Fibroblast of lung (primary cell): ENCODE results near the gene MARVELD1. TPM values are rescaled to one million over a fixed set of nuclear protein-coding genes. Genes with fewer than 3 reads are reported as not detected.
"Not testable (repeated sequence)": the region's sequence is repeated elsewhere in the genome, so short reads cannot be mapped to it uniquely, and the experiment has no call there.

Experiments
- DNase-seq, 2 donors: peaks; one replicate each; pipeline versions ENCODE4 v3.0.0 to v3.0.0-alpha.2; 2010; ENCODE audit warnings: low read depth in 2 of 2
- H2AFZ ChIP-seq: 2 replicates; pipeline ENCODE4 v1.5.1; 2012; ENCODE audit warnings: low read length, control low read depth, inconsistent platforms
- H3K27ac ChIP-seq: 2 replicates; pipeline ENCODE4 v1.5.1; 2011; ENCODE audit warnings: low read length, control low read depth; ENCODE audit not compliant: insufficient read depth
- H3K27me3 ChIP-seq: 2 replicates; pipeline ENCODE4 v1.5.1; 2011; ENCODE audit warnings: mild to moderate bottlenecking, low read length; ENCODE audit not compliant: control insufficient read depth, insufficient read depth
- H3K36me3 ChIP-seq: 2 replicates; pipeline ENCODE4 v1.5.1; 2011; ENCODE audit warnings: low read length; ENCODE audit not compliant: control insufficient read depth, insufficient read depth
- H3K4me1 ChIP-seq: 2 replicates; pipeline ENCODE4 v1.5.1; 2011; ENCODE audit warnings: low read length; ENCODE audit not compliant: control insufficient read depth, insufficient read depth; ENCODE audit errors: extremely low read depth
- H3K4me2 ChIP-seq: 2 replicates; pipeline ENCODE4 v1.5.1; 2011; ENCODE audit warnings: low read length, control low read depth; ENCODE audit not compliant: insufficient read depth; ENCODE audit errors: extremely low read depth
- H3K4me3 ChIP-seq, 4 experiments: fragments of 200-600 bp in 1 of 4; sonication (generic) in 1 of 4; replicated peaks in 1 of 4; 2 replicates each; pipeline ENCODE4 v1.5.1; 2011 to 2016; ENCODE audit warnings: low read length in 4 of 4, low read depth in 3 of 4, mild to moderate bottlenecking in 3 of 4, control low read depth in 2 of 4, inconsistent platforms in 1 of 4, mixed read lengths in 1 of 4; ENCODE audit not compliant: insufficient read depth in 1 of 4; ENCODE audit errors: control extremely low read depth in 1 of 4
- H3K79me2 ChIP-seq: 2 replicates; pipeline ENCODE4 v1.5.1; 2012; ENCODE audit warnings: mild to moderate bottlenecking, low read length, inconsistent platforms; ENCODE audit not compliant: control insufficient read depth, insufficient read depth
- H3K9ac ChIP-seq: 2 replicates; pipeline ENCODE4 v1.5.1; 2011; ENCODE audit warnings: mild to moderate bottlenecking, low read length, control low read depth; ENCODE audit not compliant: insufficient read depth
- H3K9me3 ChIP-seq: 2 replicates; pipeline ENCODE4 v1.5.1; 2012; ENCODE audit warnings: low read depth, low read length; ENCODE audit not compliant: control insufficient read depth, insufficient read depth
- H4K20me1 ChIP-seq: 2 replicates; pipeline ENCODE4 v1.5.1; 2011; ENCODE audit warnings: low read length; ENCODE audit not compliant: control insufficient read depth, insufficient read depth; ENCODE audit errors: extremely low read depth
- EZH2 ChIP-seq: IDR thresholded peaks from 2 replicates; pipeline ENCODE4 v1.5.1; 2012; ENCODE audit warnings: low read length, control low read depth, mild to moderate bottlenecking; ENCODE audit errors: missing control alignments
- polyA plus RNA-seq, 2 donors: library from polyadenylated mRNA; depleted of rRNA in 1 of 2; stranded (reverse) in 1 of 2; unstranded in 1 of 2; fragments of >200 nt; gene quantifications; 2 replicates each; pipeline ENCODE4 v1.2.1, GENCODE V29; 2011 to 2012; ENCODE audit warnings: missing spikeins in 1 of 2
- total RNA-seq: library from RNA; depleted of rRNA; stranded (reverse); fragments of >200 nt; gene quantifications from 2 replicates; pipeline ENCODE4 v1.2.1, GENCODE V29; 2014
- TF ChIP-seq, protein P1 (sequence below), 2 donors: IDR thresholded peaks in 1 of 2; conservative IDR thresholded peaks in 1 of 2; 1 replicate in 1 of 2; 2 replicates in 1 of 2; pipeline ENCODE4 v1.5.1; 2011 to 2012; ENCODE audit warnings: low read length in 2 of 2, control low read depth in 1 of 2, inconsistent platforms in 1 of 2, low read depth in 1 of 2, mild to moderate bottlenecking in 1 of 2

The MARVELD1 gene
- total and polyA plus RNA-seq, 2 donors (not counting 1 experiment from before 2014, with no cell fraction given): 16.3 to 132 TPM

DNA sequence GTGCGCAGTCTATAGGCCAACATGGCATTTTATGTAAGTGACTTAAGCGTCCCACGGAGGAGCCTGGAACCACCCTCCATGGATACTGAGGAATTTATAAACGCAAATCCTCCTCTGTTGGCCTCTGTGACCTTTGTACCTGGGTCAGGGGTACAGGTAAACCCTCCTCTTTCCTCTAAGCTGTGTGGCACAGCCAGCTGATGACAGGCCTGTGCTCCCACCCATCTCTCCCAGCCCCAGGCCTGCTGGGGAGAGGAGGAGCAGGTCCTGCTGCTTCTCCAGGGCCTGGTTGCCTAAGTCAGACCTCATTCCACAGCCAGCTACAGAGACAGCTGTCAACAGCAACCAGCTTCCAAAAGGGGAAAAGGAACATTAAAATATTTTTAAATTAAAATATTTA lies 31.5 kb upstream of the MARVELD1 start:
- H3K27ac ChIP-seq: no peak overlapping the region
- no peak overlapping the region for H3K4me2 ChIP-seq

DNA sequence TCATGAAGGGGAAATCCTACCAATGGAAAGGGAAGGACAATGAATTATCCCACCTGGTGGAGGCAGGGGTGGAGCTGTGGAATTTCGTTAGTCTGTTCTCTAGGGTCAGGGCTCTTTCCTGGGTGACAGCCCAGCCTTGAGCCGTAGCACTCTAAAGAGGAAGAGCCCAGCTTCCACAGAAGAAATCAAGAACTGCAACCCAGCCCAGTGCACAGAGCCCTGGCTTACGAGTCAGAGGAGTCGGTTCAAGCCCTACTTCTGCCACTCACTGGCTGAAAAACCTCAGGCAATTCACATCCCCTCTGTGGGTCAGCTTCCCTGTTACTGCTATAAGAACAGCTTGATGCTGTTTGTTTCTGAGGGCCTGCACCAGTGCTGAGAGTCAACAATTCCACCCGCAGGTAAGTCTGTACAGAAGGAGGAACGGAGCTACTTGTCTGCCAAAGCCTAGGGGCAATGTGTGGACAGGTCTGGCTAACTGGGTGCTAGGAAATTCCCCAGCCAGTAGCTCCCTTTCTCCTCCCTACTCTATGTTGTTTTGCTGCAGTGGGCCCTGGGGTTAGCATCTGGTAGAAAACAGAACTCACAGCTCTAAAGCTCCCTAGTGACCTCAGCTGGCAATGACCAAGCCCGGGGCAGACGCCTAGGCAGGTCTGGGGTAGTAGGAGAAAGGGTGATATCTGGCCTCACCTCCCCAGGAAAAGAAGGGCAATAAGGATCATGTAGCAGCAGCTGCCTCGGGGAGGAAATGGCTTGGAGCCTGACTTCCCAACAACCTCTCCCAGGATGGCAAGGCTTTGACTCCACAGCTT lies 29.8 kb upstream of the MARVELD1 start:
- Histone ChIP-seq H3K27me3 (no peaks in the 10 kb centered on the region), H3K27ac (peak overlapping the region; percentile 58), H3K4me2 (peak overlapping the region; percentile 66), H3K4me3 (peak overlapping the region in 2 of 4 experiments; percentile 81 to 92), H3K9ac (no peak overlapping the region), H4K20me1 (no peaks in the 10 kb centered on the region), H3K36me3 (peaks cover 5% of the 10 kb centered on the region), H3K79me2 (peaks cover 44% of the 10 kb centered on the region), H2AFZ (no peak overlapping the region), H3K9me3 (no peaks in the 10 kb centered on the region), H3K4me1 (peaks cover 18% of the 10 kb centered on the region)
- TF ChIP-seq, protein P1, sequence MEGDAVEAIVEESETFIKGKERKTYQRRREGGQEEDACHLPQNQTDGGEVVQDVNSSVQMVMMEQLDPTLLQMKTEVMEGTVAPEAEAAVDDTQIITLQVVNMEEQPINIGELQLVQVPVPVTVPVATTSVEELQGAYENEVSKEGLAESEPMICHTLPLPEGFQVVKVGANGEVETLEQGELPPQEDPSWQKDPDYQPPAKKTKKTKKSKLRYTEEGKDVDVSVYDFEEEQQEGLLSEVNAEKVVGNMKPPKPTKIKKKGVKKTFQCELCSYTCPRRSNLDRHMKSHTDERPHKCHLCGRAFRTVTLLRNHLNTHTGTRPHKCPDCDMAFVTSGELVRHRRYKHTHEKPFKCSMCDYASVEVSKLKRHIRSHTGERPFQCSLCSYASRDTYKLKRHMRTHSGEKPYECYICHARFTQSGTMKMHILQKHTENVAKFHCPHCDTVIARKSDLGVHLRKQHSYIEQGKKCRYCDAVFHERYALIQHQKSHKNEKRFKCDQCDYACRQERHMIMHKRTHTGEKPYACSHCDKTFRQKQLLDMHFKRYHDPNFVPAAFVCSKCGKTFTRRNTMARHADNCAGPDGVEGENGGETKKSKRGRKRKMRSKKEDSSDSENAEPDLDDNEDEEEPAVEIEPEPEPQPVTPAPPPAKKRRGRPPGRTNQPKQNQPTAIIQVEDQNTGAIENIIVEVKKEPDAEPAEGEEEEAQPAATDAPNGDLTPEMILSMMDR (conservative IDR thresholded peaks at IDR 0.05 in 1 of 2, IDR thresholded peaks at IDR 0.05 in 1 of 2; ENCODE audit: low read depth in 1 of 2, low read length in 2 of 2): no peak
- no peak for TF ChIP-seq EZH2
- DNase-seq: peak; percentile 51 to 66

More for the DNA sequence above, 31.5 kb upstream of the MARVELD1 start:
- no peak overlapping the region for H2AFZ ChIP-seq
- H3K9ac ChIP-seq: no peak overlapping the region
- H4K20me1 ChIP-seq: no peaks in the 10 kb centered on the region
- no peak overlapping the region for H3K4me3 ChIP-seq
- H3K4me1 ChIP-seq: peaks cover 8% of the 10 kb centered on the region
- H3K79me2 ChIP-seq: peaks cover 44% of the 10 kb centered on the region
- H3K27me3 ChIP-seq: no peaks in the 10 kb centered on the region
- H3K9me3 ChIP-seq: no peaks in the 10 kb centered on the region
- TF ChIP-seq EZH2: no peak
- TF ChIP-seq, protein P1 (conservative IDR thresholded peaks at IDR 0.05 in 1 of 2, IDR thresholded peaks at IDR 0.05 in 1 of 2; ENCODE audit: low read depth in 1 of 2, low read length in 2 of 2): no peak
- DNase-seq: no peak
- H3K36me3 ChIP-seq: peaks cover 12% of the 10 kb centered on the region

DNA sequence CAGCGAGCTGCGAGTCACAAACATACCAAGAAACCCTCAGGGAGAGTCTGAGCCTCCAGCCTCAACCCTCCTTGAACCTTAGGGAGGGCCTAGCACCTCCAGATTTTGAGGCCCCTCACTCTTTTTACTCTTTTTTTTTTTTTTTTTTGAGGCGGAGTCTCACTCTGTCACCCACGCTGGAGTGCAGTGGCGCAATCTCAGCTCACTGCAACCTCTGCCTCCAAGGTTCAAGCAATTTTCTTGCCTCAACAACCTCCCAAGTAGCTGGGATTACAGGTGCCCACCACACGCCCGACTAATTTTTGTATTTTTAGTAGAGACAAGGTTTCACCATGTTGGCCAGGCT lies 29.2 kb upstream of the MARVELD1 start:
- not testable (repeated sequence) for H4K20me1 ChIP-seq, H3K27me3 ChIP-seq, H3K9ac ChIP-seq, H3K9me3 ChIP-seq, H2AFZ ChIP-seq, H3K36me3 ChIP-seq, DNase-seq
- H3K4me3 ChIP-seq: peak overlapping the region in 3 of 4 experiments; percentile 28 to 92 (median 81)
- H3K27ac ChIP-seq: peak overlapping the region; percentile 93
- peaks cover 18% of the 10 kb centered on the region for H3K4me1 ChIP-seq
- peak overlapping the region; percentile 66 for H3K4me2 ChIP-seq
- H3K79me2 ChIP-seq: peaks cover 44% of the 10 kb centered on the region
